ENCODE results near the gene ARID1B. TPM values are rescaled to one million over a fixed set of nuclear protein-coding genes. Genes with fewer than 3 reads are reported as not detected.

Gene ARID1B
- total and polyA plus RNA-seq, 10 of the 15 experiments (the other 5 are each of a cell fraction or from before 2014, with no cell fraction given) = 24.7 to 133 (median 54.6) TPM

DNA sequence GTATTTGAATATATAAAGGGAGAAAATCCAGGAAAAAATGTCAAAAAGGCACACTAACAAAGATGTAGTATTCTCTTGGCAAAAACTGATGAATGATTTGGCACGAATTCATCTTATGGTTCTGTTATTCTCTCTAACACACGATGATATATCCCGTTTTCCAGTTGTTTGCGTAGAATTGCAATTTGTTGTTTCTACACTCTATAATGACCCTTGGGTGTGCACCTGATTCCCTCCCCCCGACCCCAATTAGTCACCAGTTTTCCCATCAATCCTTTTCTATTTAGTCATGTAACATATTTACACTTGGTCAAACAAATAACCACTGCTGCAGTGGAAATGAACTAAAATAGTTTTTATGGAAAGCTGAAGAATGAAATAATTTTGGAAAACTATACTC, 1.5 kb upstream of the ARID1B start:
- FAIRE-seq = no peak
- RAD21 ChIA-PET (ENCODE audit: unreplicated experiment) = interaction anchor here (0.8 to 6.0 kb wide), 15 partner anchors 8 to 258 kb away, joined by 3 to 32 read pairs (median 6); no protein-coding TSS in a partner anchor
- Histone ChIP-seq H4K20me1 (ENCODE audit: control insufficient read depth, insufficient read depth) (no peaks in the 10 kb centered on the region), H2AFZ (ENCODE audit: control insufficient read depth, low read depth, low read length) (no peak overlapping the region), H3K27me3 (replicated peaks in 1 of 2; ENCODE audit: control insufficient read depth in 2 of 2, insufficient read depth in 2 of 2, low read length in 1 of 2) (no peaks in the 10 kb centered on the region), H3K4me1 (ENCODE audit: control insufficient read depth, insufficient read depth, low read length) (peaks cover 17% of the 10 kb centered on the region), H3K79me2 (ENCODE audit: control insufficient read depth, insufficient read depth, low read length) (peaks cover 55% of the 10 kb centered on the region), H3K9me3 (replicated peaks; ENCODE audit: control insufficient read depth, insufficient read depth, low read length) (no peaks in the 10 kb centered on the region), H3K36me3 (ENCODE audit: control insufficient read depth in 2 of 2, insufficient read depth in 2 of 2, low read length in 1 of 2) (no peaks in the 10 kb centered on the region), H3K9ac (ENCODE audit: control insufficient read depth, insufficient read depth, low read length) (0 out of 2 replicates have a peak overlapping the region, but pooled peaks have one; percentile 74), H3K4me3 (peak overlapping the region; percentile 48; the same call in 1 of the 2 replicates), H3K27ac (ENCODE audit: control insufficient read depth, insufficient read depth) (peak overlapping the region; percentile 94; the same call in 1 of the 2 replicates), H3K4me2 (ENCODE audit: control insufficient read depth, insufficient read depth) (peak overlapping the region; percentile 92; the same call in 1 of the 2 replicates)
- CTCF ChIA-PET = interaction anchor here (0.5 to 1.6 kb wide), 12 partner anchors 10 to 211 kb away, joined by 3 to 6 read pairs (median 4); no protein-coding TSS in a partner anchor
- SMC1A ChIA-PET (ENCODE audit: uncharacterized antibody, unreplicated experiment) = interaction anchor here (0.7 to 2.2 kb wide), 12 partner anchors 8 to 157 kb away, joined by 3 to 28 read pairs (median 4); no protein-coding TSS in a partner anchor
- no TSS peak for BruUV-seq (replicated peaks)
- POLR2A ChIA-PET = interaction anchor here (0.6 to 1.9 kb wide), 8 partner anchors 12 to 86 kb away, joined by 3 to 10 read pairs (median 3); no protein-coding TSS in a partner anchor
- no peak for ATAC-seq
- 88% methylated on average over 5 of the region's 5 CpGs for WGBS (ENCODE audit: insufficient coverage, insufficient replicate concordance, low lambda C conversion rate, missing lambda C conversion rate)
- no peak for TF ChIP-seq JUNB (IDR thresholded peaks at IDR 0.05)
- TF ChIP-seq KLF5 (IDR thresholded peaks at IDR 0.05; ENCODE audit: partially characterized antibody) = no peak
- TF ChIP-seq POU2F2 (IDR thresholded peaks at IDR 0.05; ENCODE audit: borderline replicate concordance, low read depth, low read length) = no peak
- TF ChIP-seq FOXM1 (IDR thresholded peaks at IDR 0.05; ENCODE audit: low read depth, low read length) = no peak
- no peak for TF ChIP-seq CREM (IDR thresholded peaks at IDR 0.05; ENCODE audit: low read depth)
- no peak for TF ChIP-seq PAX8 (IDR thresholded peaks at IDR 0.05)
- intact Hi-C loops (cut with micrococcal nuclease; ENCODE audit: unreplicated experiment) = loop anchor here (2.0 to 10.0 kb wide), 5 partner anchors 21 to 381 kb away; no protein-coding TSS in a partner anchor
- no peak for DNase-seq (ENCODE audit: low read depth, low spot score)
- in situ Hi-C loops (cut with MboI) = no loop called here

DNA sequence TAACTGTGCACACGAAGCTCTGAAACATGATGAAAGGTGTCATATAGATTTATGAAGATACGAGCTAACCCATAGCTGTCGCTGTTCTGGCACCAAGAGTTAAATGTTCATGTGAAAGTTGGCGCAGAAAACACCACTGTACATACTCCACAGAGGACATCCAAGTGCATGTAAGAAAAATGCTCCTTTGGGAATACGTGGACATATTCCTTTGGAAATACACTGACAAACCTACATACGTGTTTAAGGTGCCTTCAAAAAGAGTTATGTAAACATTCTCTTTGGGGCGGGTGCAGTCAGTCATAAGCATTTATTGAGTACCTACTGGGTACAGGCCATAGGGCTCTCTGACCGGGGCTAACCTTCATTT, 723 bp upstream of the ARID1B start:
- H3K9me3 ChIP-seq (replicated peaks; ENCODE audit: control insufficient read depth, insufficient read depth, low read length) = no peaks in the 10 kb centered on the region
- FAIRE-seq = peak; percentile 75
- DNase-seq (ENCODE audit: low read depth, low spot score) = no peak
- TF ChIP-seq CHD2 (IDR thresholded peaks at IDR 0.05; ENCODE audit: borderline replicate concordance, low read depth, low read length) = no peak
- no peak for TF ChIP-seq POLR2AphosphoS2 (IDR thresholded peaks at IDR 0.05; ENCODE audit: low read depth, low read length)
- TF ChIP-seq ASH2L (IDR thresholded peaks at IDR 0.05; ENCODE audit: borderline replicate concordance, low read depth) = no peak
- TF ChIP-seq NFYA (IDR thresholded peaks at IDR 0.05; ENCODE audit: borderline replicate concordance, low read depth, low read length) = no peak
- TF ChIP-seq, protein P1, sequence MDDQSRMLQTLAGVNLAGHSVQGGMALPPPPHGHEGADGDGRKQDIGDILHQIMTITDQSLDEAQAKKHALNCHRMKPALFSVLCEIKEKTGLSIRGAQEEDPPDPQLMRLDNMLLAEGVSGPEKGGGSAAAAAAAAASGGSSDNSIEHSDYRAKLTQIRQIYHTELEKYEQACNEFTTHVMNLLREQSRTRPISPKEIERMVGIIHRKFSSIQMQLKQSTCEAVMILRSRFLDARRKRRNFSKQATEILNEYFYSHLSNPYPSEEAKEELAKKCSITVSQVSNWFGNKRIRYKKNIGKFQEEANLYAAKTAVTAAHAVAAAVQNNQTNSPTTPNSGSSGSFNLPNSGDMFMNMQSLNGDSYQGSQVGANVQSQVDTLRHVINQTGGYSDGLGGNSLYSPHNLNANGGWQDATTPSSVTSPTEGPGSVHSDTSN (IDR thresholded peaks at IDR 0.05; ENCODE audit: insufficient replicate concordance, low read depth, low read length) = no peak
- TF ChIP-seq POU2F2 (IDR thresholded peaks at IDR 0.05; ENCODE audit: borderline replicate concordance, low read depth, low read length) = no peak
- TF ChIP-seq TCF12 (IDR thresholded peaks at IDR 0.05; ENCODE audit: low read depth, low read length) = no peak
- TF ChIP-seq SMAD1 (IDR thresholded peaks at IDR 0.05; ENCODE audit: low read depth, partially characterized antibody) = peak; percentile 42
- TF ChIP-seq DPF2 (IDR thresholded peaks at IDR 0.05) = no peak
- TF ChIP-seq STAT1 (conservative IDR thresholded peaks at IDR 0.05) = no peak
- no peak for TF ChIP-seq ZZZ3 (IDR thresholded peaks at IDR 0.05; ENCODE audit: control insufficient read depth, insufficient read length, low read depth)
- TF ChIP-seq SREBF1 (IDR thresholded peaks at IDR 0.05; ENCODE audit: low read length) = no peak

More for the DNA sequence above, 723 bp upstream of the ARID1B start:
- TSS peak; percentile 81 for BruUV-seq (replicated peaks)
- H3K36me3 ChIP-seq (ENCODE audit: control insufficient read depth in 2 of 2, insufficient read depth in 2 of 2, low read length in 1 of 2) = no peaks in the 10 kb centered on the region
- H3K27ac ChIP-seq (ENCODE audit: control insufficient read depth, insufficient read depth) = peak overlapping the region; percentile 94
- peaks cover 17% of the 10 kb centered on the region for H3K4me1 ChIP-seq (ENCODE audit: control insufficient read depth, insufficient read depth, low read length)
- 8% methylated on average over 8 of the region's 8 CpGs for WGBS (ENCODE audit: insufficient coverage, insufficient replicate concordance, low lambda C conversion rate, missing lambda C conversion rate)
- ChIA-PET POLR2A (interaction anchor here (0.6 to 1.9 kb wide), 9 partner anchors 11 to 87 kb away, joined by 3 to 10 read pairs (median 3); no protein-coding TSS in a partner anchor), RAD21 (ENCODE audit: unreplicated experiment) (interaction anchor here (0.8 to 6.0 kb wide), 17 partner anchors 9 to 257 kb away, joined by 3 to 32 read pairs (median 4); no protein-coding TSS in a partner anchor), SMC1A (ENCODE audit: uncharacterized antibody, unreplicated experiment) (interaction anchor here (0.6 to 2.2 kb wide), 14 partner anchors 9 to 212 kb away, joined by 3 to 28 read pairs (median 4); no protein-coding TSS in a partner anchor), CTCF (interaction anchor here (0.5 to 1.6 kb wide), 13 partner anchors 8 to 212 kb away, joined by 3 to 6 read pairs (median 3); no protein-coding TSS in a partner anchor)
- no peaks in the 10 kb centered on the region for H4K20me1 ChIP-seq (ENCODE audit: control insufficient read depth, insufficient read depth)
- peak overlapping the region; percentile 74 for H3K9ac ChIP-seq (ENCODE audit: control insufficient read depth, insufficient read depth, low read length)
- ATAC-seq = peak; percentile 35
- no peaks in the 10 kb centered on the region for H3K27me3 ChIP-seq (replicated peaks in 1 of 2; ENCODE audit: control insufficient read depth in 2 of 2, insufficient read depth in 2 of 2, low read length in 1 of 2)
- peak overlapping the region; percentile 92 for H3K4me3 ChIP-seq
- in situ Hi-C loops (cut with MboI) (no loop called here), intact Hi-C loops (cut with micrococcal nuclease; ENCODE audit: unreplicated experiment) (loop anchor here (2.0 to 10.0 kb wide), 5 partner anchors 22 to 382 kb away; no protein-coding TSS in a partner anchor)
- H3K4me2 ChIP-seq (ENCODE audit: control insufficient read depth, insufficient read depth) = peak overlapping the region; percentile 92
- peak overlapping the region; percentile 15 for H2AFZ ChIP-seq (ENCODE audit: control insufficient read depth, low read depth, low read length)
- peaks cover 63% of the 10 kb centered on the region for H3K79me2 ChIP-seq (ENCODE audit: control insufficient read depth, insufficient read depth, low read length)

Measured in GM12878 (cell line).